ENCODE results near the gene HSPB7.

Gene HSPB7

GRCh38 chr1:16048573-16049189, 30.8 kb upstream of the HSPB7 start:
- Histone ChIP-seq H3K9me2 (replicated peaks; ENCODE audit: insufficient read depth, low read length) (no peaks in the 10 kb centered on the region), H3F3A (ENCODE audit: insufficient read depth) (no peaks in the 10 kb centered on the region), H3K9ac (ENCODE audit: low read length) (no peak overlapping the region), H3K4me3 (ENCODE audit: insufficient read depth, low read length, poor library complexity, severe bottlenecking) (no peak overlapping the region), H3K27me3 (ENCODE audit: low read length) (no peaks in the 10 kb centered on the region), H3K9me3 (ENCODE audit: insufficient read depth, low read length) (no peaks in the 10 kb centered on the region), H3K27ac (ENCODE audit: low read depth, low read length) (no peak overlapping the region), H2AFZ (ENCODE audit: low read depth, low read length, severe bottlenecking) (no peak overlapping the region), H3K4me2 (ENCODE audit: low read depth, low read length, poor library complexity, severe bottlenecking) (no peak overlapping the region), H3K79me2 (ENCODE audit: insufficient read depth, low read length) (no peaks in the 10 kb centered on the region), H3K36me3 (ENCODE audit: low read length) (no peaks in the 10 kb centered on the region), H4K20me1 (ENCODE audit: low read depth, low read length) (no peaks in the 10 kb centered on the region)
- TF ChIP-seq EZH2phosphoT487 (conservative IDR thresholded peaks at IDR 0.05; ENCODE audit: low read length) (no peak), CTCF (IDR thresholded peaks at IDR 0.05; ENCODE audit: insufficient read depth, low read length, poor library complexity, severe bottlenecking) (no peak)

GRCh38 chr1:16047791-16048475, 30.1 kb upstream of the HSPB7 start:
- no peaks in the 10 kb centered on the region for H3K79me2 ChIP-seq (ENCODE audit: insufficient read depth, low read length)
- H2AFZ ChIP-seq (ENCODE audit: low read depth, low read length, severe bottlenecking): no peak overlapping the region
- H3K4me2 ChIP-seq (ENCODE audit: low read depth, low read length, poor library complexity, severe bottlenecking): no peak overlapping the region
- no peak overlapping the region for H3K27ac ChIP-seq (ENCODE audit: low read depth, low read length)
- no peak for TF ChIP-seq CTCF (IDR thresholded peaks at IDR 0.05; ENCODE audit: insufficient read depth, low read length, poor library complexity, severe bottlenecking)
- no peak for TF ChIP-seq EZH2phosphoT487 (conservative IDR thresholded peaks at IDR 0.05; ENCODE audit: low read length)
- no peak overlapping the region for H3K4me3 ChIP-seq (ENCODE audit: insufficient read depth, low read length, poor library complexity, severe bottlenecking)
- H3K36me3 ChIP-seq (ENCODE audit: low read length): no peaks in the 10 kb centered on the region
- no peaks in the 10 kb centered on the region for H3K9me2 ChIP-seq (replicated peaks; ENCODE audit: insufficient read depth, low read length)
- no peaks in the 10 kb centered on the region for H3K9me3 ChIP-seq (ENCODE audit: insufficient read depth, low read length)
- H3K27me3 ChIP-seq (ENCODE audit: low read length): no peaks in the 10 kb centered on the region
- no peaks in the 10 kb centered on the region for H4K20me1 ChIP-seq (ENCODE audit: low read depth, low read length)
- H3K9ac ChIP-seq (ENCODE audit: low read length): no peak overlapping the region
- no peaks in the 10 kb centered on the region for H3F3A ChIP-seq (ENCODE audit: insufficient read depth)

GRCh38 chr1:16046842-16047241, 29.0 kb upstream of the HSPB7 start:
- H3K36me3 ChIP-seq (ENCODE audit: low read length): no peaks in the 10 kb centered on the region
- H3K79me2 ChIP-seq (ENCODE audit: insufficient read depth, low read length): no peaks in the 10 kb centered on the region
- no peak overlapping the region for H2AFZ ChIP-seq (ENCODE audit: low read depth, low read length, severe bottlenecking)
- TF ChIP-seq CTCF (IDR thresholded peaks at IDR 0.05; ENCODE audit: insufficient read depth, low read length, poor library complexity, severe bottlenecking): no peak
- TF ChIP-seq EZH2phosphoT487 (conservative IDR thresholded peaks at IDR 0.05; ENCODE audit: low read length): no peak
- H3K27me3 ChIP-seq (ENCODE audit: low read length): no peaks in the 10 kb centered on the region
- no peak overlapping the region for H3K9ac ChIP-seq (ENCODE audit: low read length)
- H3K4me3 ChIP-seq (ENCODE audit: insufficient read depth, low read length, poor library complexity, severe bottlenecking): no peak overlapping the region
- H4K20me1 ChIP-seq (ENCODE audit: low read depth, low read length): no peaks in the 10 kb centered on the region
- H3F3A ChIP-seq (ENCODE audit: insufficient read depth): no peaks in the 10 kb centered on the region
- H3K9me2 ChIP-seq (replicated peaks; ENCODE audit: insufficient read depth, low read length): no peaks in the 10 kb centered on the region
- H3K9me3 ChIP-seq (ENCODE audit: insufficient read depth, low read length): no peaks in the 10 kb centered on the region
- H3K27ac ChIP-seq (ENCODE audit: low read depth, low read length): no peak overlapping the region
- H3K4me2 ChIP-seq (ENCODE audit: low read depth, low read length, poor library complexity, severe bottlenecking): no peak overlapping the region
